Liver (tissue), 9 donors: ENCODE data around the gene STK40. TPM values are rescaled to one million over a fixed set of nuclear protein-coding genes. Genes with fewer than 3 reads are reported as not detected.

Experiments used
- DNase-seq: peaks from one replicate; pipeline ENCODE4 v3.0.0-alpha.2; 2017; ENCODE audit warnings: low spot score
- H3K27ac ChIP-seq, 2 donors: one replicate each; pipeline ENCODE4 v1.7.0; 2013; ENCODE audit warnings: inconsistent platforms in 2 of 2, low read length in 2 of 2, control low read depth in 1 of 2, low read depth in 1 of 2, mild to moderate bottlenecking in 1 of 2
- H3K27me3 ChIP-seq, 4 donors: one replicate each; pipeline versions ENCODE4 v1.6.1 to v1.7.0; 2013; ENCODE audit warnings: low read length in 3 of 4, inconsistent platforms in 1 of 4, mild to moderate bottlenecking in 1 of 4, moderate library complexity in 1 of 4; ENCODE audit not compliant: control insufficient read depth in 4 of 4, insufficient read depth in 4 of 4
- H3K36me3 ChIP-seq, 4 donors: one replicate each; pipeline versions ENCODE4 v1.6.1 to v1.7.0; 2013; ENCODE audit warnings: low read length in 3 of 4, mild to moderate bottlenecking in 3 of 4, low read depth in 1 of 4, moderate library complexity in 1 of 4; ENCODE audit not compliant: control insufficient read depth in 4 of 4, insufficient read depth in 3 of 4
- H3K4me1 ChIP-seq, 4 donors: one replicate each; pipeline versions ENCODE4 v1.6.1 to v1.7.0; 2013; ENCODE audit warnings: low read length in 3 of 4, mild to moderate bottlenecking in 3 of 4, moderate library complexity in 1 of 4; ENCODE audit not compliant: control insufficient read depth in 4 of 4, insufficient read depth in 4 of 4
- H3K4me3 ChIP-seq, 3 donors: one replicate each; pipeline versions ENCODE4 v1.6.1 to v1.7.0; 2013; ENCODE audit warnings: low read length in 3 of 3, control low read depth in 1 of 3, low read depth in 1 of 3, mild to moderate bottlenecking in 1 of 3
- H3K9ac ChIP-seq, 2 donors: one replicate each; pipeline ENCODE4 v1.7.0; 2013; ENCODE audit warnings: low read length in 2 of 2, mild to moderate bottlenecking in 2 of 2, moderate library complexity in 2 of 2, control low read depth in 1 of 2, low read depth in 1 of 2
- H3K9me3 ChIP-seq, 4 donors: one replicate each; pipeline versions ENCODE4 v1.6.1 to v1.7.0; 2013; ENCODE audit warnings: low read length in 3 of 4; ENCODE audit not compliant: control insufficient read depth in 4 of 4
- EGR1 ChIP-seq, 2 donors: IDR thresholded peaks; 2 replicates each; pipeline ENCODE4 v1.6.1; 2016 to 2018; ENCODE audit warnings: antibody characterized with exemption in 2 of 2, low read depth in 2 of 2
- FOXA1 ChIP-seq: IDR thresholded peaks from 2 replicates; pipeline ENCODE4 v1.6.1; 2016; ENCODE audit warnings: antibody characterized with exemption
- FOXA2 ChIP-seq: IDR thresholded peaks from 2 replicates; pipeline ENCODE4 v1.6.1; 2016; ENCODE audit warnings: antibody characterized with exemption
- GABPA ChIP-seq, 2 donors: IDR thresholded peaks in 1 of 2; conservative IDR thresholded peaks in 1 of 2; 2 replicates each; pipeline ENCODE4 v1.6.1; 2016; ENCODE audit warnings: antibody characterized with exemption in 2 of 2, mild to moderate bottlenecking in 1 of 2, moderate library complexity in 1 of 2
- HNF4A ChIP-seq, 2 donors: conservative IDR thresholded peaks; 2 replicates each; pipeline ENCODE4 v1.6.1; 2016; ENCODE audit warnings: antibody characterized with exemption in 2 of 2, mild to moderate bottlenecking in 2 of 2
- HNF4G ChIP-seq: IDR thresholded peaks from 2 replicates; pipeline ENCODE4 v1.6.1; 2016; ENCODE audit warnings: antibody characterized with exemption
- JUND ChIP-seq, 2 donors: IDR thresholded peaks; 2 replicates each; pipeline ENCODE4 v1.6.1; 2016; ENCODE audit warnings: antibody characterized with exemption in 2 of 2
- NR2F2 ChIP-seq: IDR thresholded peaks from 2 replicates; pipeline ENCODE4 v1.6.1; 2016; ENCODE audit warnings: antibody characterized with exemption
- SP1 ChIP-seq: IDR thresholded peaks from 2 replicates; pipeline ENCODE4 v1.6.1; 2018; ENCODE audit warnings: antibody characterized with exemption, mild to moderate bottlenecking
- TAF1 ChIP-seq: conservative IDR thresholded peaks from 2 replicates; pipeline ENCODE4 v1.6.1; 2016; ENCODE audit warnings: antibody characterized with exemption, mild to moderate bottlenecking
- YY1 ChIP-seq: IDR thresholded peaks from 2 replicates; pipeline ENCODE4 v1.6.1; 2016; ENCODE audit warnings: antibody characterized with exemption, mild to moderate bottlenecking
- WGBS: extraction: QIAGEN DNeasy Blood & Tissue Kit; methylation state at CpG from one replicate; pipeline ENCODE4 v1.1.7; 2013; 5-methylcytosine and 5-hydroxymethylcytosine counted together
- polyA plus RNA-seq, 2 donors: library from polyadenylated mRNA; stranded (reverse) in 1 of 2; unstranded in 1 of 2; fragments of 200-250 nt in 1 of 2; fragments of >200 nt in 1 of 2; fragmentation: Nextera tagmentation in 1 of 2; extraction: Ambion mirVana in 1 of 2; gene quantifications; one replicate each; pipeline versions ENCODE4 v1.2.1 to v1.2.3, GENCODE V29; 2013 to 2015
- total RNA-seq, 2 donors: library from RNA; depleted of rRNA; stranded (reverse); fragments of >200 nt; gene quantifications; one replicate each; pipeline ENCODE4 v1.2.3, GENCODE V29; 2014
- TF ChIP-seq, protein P1 (sequence below): IDR thresholded peaks from 2 replicates; pipeline ENCODE4 v1.6.1; 2016; ENCODE audit warnings: antibody characterized with exemption
- TF ChIP-seq, protein P2 (sequence below): fragments of 150-350 bp; IDR thresholded peaks from 2 replicates; pipeline ENCODE4 v1.5.1; 2017; ENCODE audit warnings: improper control_type of control experiment, low read depth, low read length; ENCODE audit not compliant: missing input control
- TF ChIP-seq, protein P3 (sequence below): IDR thresholded peaks from 2 replicates; pipeline ENCODE4 v1.6.1; 2016; ENCODE audit warnings: antibody characterized with exemption, mild to moderate bottlenecking
- TF ChIP-seq, protein P4 (sequence below): IDR thresholded peaks from 2 replicates; pipeline ENCODE4 v1.6.1; 2016; ENCODE audit warnings: antibody characterized with exemption
- TF ChIP-seq, protein P5 (sequence below): IDR thresholded peaks from 2 replicates; pipeline ENCODE4 v1.6.1; 2016; ENCODE audit warnings: antibody characterized with exemption
- donor health status: healthy.
- donor health status: healthy.
- donor health status: healthy.
- donor health status: healthy.
- donor health status: healthy.

The STK40 gene
- total and polyA plus RNA-seq, 4 donors: 13.0 to 26.8 (median 21.9) TPM

DNA sequence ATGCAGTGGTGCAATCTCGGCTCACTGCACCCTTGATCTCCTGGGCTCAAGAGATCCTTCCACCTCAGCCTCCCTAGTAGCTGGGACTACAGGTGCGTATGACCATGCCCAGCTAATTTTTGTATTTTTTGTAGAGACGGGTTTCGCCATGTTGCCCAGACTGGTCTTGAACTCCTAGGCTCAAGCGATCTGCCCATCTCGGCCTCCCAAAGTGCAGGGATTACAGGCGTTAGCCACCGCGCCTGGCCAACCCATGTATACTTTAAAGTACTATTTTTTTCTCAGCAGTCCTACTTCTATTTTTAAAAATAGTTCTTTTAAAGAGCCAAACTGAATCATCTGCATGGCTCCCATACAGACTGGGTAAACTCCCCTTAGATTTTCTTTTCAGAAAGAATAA is 3.5 kb downstream of the STK40 start:
- H3K4me3 ChIP-seq: no peak overlapping the region
- no peak for DNase-seq
- H3K9ac ChIP-seq: no peak overlapping the region
- H3K36me3 ChIP-seq: peaks cover 0 to 3% (median 0%) of the 10 kb centered on the region in 4 donors
- no peak overlapping the region for H3K27ac ChIP-seq
- 96% methylated on average over 9 of the region's 9 CpGs for WGBS
- H3K4me1 ChIP-seq: peaks cover 12 to 63% (median 50%) of the 10 kb centered on the region in 4 donors
- no peaks in the 10 kb centered on the region for H3K27me3 ChIP-seq
- no peaks in the 10 kb centered on the region for H3K9me3 ChIP-seq
- TF ChIP-seq, protein P1, sequence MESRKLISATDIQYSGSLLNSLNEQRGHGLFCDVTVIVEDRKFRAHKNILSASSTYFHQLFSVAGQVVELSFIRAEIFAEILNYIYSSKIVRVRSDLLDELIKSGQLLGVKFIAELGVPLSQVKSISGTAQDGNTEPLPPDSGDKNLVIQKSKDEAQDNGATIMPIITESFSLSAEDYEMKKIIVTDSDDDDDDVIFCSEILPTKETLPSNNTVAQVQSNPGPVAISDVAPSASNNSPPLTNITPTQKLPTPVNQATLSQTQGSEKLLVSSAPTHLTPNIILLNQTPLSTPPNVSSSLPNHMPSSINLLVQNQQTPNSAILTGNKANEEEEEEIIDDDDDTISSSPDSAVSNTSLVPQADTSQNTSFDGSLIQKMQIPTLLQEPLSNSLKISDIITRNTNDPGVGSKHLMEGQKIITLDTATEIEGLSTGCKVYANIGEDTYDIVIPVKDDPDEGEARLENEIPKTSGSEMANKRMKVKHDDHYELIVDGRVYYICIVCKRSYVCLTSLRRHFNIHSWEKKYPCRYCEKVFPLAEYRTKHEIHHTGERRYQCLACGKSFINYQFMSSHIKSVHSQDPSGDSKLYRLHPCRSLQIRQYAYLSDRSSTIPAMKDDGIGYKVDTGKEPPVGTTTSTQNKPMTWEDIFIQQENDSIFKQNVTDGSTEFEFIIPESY: no peak
- TF ChIP-seq FOXA1 (no peak), EGR1 (IDR thresholded peaks at IDR 0.05; ENCODE audit: low read depth in 2 of 2) (no peak), HNF4G (no peak), FOXA2 (no peak), HNF4A (conservative IDR thresholded peaks at IDR 0.05) (no peak), GABPA (IDR thresholded peaks at IDR 0.05 in 1 of 2, conservative IDR thresholded peaks at IDR 0.05 in 1 of 2) (no peak), YY1 (no peak), SP1 (no peak), JUND (IDR thresholded peaks at IDR 0.05) (no peak), NR2F2 (no peak), TAF1 (no peak)
- TF ChIP-seq, protein P2, sequence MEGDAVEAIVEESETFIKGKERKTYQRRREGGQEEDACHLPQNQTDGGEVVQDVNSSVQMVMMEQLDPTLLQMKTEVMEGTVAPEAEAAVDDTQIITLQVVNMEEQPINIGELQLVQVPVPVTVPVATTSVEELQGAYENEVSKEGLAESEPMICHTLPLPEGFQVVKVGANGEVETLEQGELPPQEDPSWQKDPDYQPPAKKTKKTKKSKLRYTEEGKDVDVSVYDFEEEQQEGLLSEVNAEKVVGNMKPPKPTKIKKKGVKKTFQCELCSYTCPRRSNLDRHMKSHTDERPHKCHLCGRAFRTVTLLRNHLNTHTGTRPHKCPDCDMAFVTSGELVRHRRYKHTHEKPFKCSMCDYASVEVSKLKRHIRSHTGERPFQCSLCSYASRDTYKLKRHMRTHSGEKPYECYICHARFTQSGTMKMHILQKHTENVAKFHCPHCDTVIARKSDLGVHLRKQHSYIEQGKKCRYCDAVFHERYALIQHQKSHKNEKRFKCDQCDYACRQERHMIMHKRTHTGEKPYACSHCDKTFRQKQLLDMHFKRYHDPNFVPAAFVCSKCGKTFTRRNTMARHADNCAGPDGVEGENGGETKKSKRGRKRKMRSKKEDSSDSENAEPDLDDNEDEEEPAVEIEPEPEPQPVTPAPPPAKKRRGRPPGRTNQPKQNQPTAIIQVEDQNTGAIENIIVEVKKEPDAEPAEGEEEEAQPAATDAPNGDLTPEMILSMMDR: no peak
- TF ChIP-seq, protein P3, sequence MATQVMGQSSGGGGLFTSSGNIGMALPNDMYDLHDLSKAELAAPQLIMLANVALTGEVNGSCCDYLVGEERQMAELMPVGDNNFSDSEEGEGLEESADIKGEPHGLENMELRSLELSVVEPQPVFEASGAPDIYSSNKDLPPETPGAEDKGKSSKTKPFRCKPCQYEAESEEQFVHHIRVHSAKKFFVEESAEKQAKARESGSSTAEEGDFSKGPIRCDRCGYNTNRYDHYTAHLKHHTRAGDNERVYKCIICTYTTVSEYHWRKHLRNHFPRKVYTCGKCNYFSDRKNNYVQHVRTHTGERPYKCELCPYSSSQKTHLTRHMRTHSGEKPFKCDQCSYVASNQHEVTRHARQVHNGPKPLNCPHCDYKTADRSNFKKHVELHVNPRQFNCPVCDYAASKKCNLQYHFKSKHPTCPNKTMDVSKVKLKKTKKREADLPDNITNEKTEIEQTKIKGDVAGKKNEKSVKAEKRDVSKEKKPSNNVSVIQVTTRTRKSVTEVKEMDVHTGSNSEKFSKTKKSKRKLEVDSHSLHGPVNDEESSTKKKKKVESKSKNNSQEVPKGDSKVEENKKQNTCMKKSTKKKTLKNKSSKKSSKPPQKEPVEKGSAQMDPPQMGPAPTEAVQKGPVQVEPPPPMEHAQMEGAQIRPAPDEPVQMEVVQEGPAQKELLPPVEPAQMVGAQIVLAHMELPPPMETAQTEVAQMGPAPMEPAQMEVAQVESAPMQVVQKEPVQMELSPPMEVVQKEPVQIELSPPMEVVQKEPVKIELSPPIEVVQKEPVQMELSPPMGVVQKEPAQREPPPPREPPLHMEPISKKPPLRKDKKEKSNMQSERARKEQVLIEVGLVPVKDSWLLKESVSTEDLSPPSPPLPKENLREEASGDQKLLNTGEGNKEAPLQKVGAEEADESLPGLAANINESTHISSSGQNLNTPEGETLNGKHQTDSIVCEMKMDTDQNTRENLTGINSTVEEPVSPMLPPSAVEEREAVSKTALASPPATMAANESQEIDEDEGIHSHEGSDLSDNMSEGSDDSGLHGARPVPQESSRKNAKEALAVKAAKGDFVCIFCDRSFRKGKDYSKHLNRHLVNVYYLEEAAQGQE: no peak
- TF ChIP-seq, protein P4, sequence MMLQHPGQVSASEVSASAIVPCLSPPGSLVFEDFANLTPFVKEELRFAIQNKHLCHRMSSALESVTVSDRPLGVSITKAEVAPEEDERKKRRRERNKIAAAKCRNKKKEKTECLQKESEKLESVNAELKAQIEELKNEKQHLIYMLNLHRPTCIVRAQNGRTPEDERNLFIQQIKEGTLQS: no peak

DNA sequence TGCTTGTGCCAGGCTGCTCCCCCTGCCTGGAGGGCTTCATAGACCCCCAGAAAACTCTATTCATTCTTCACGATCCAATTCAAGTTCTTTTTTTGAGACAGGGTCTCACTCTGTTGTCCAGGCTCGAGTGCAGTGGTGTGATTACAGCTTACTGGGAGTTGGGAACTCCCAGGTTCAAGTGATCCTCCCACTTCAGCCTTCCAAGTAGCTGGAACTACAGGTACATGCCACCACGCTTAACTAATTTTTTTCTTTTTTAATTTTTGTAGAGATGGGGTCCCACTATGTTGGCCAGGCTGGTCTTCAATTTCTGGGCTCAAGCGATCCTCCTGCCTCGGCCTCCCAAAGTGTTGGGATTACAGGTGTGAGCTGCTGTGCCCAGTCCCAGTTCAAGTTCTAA is 4.3 kb downstream of the STK40 start:
- Histone ChIP-seq H3K9ac (no peak overlapping the region), H3K4me3 (no peak overlapping the region), H3K9me3 (no peaks in the 10 kb centered on the region), H3K4me1 (peaks cover 12 to 55% (median 43%) of the 10 kb centered on the region in 4 donors), H3K27me3 (no peaks in the 10 kb centered on the region), H3K36me3 (peaks cover 0 to 3% (median 0%) of the 10 kb centered on the region in 4 donors), H3K27ac (no peak overlapping the region)
- DNase-seq: no peak
- WGBS: 95% methylated on average over 5 of the region's 5 CpGs
- TF ChIP-seq, protein P1: no peak
- TF ChIP-seq, protein P5, sequence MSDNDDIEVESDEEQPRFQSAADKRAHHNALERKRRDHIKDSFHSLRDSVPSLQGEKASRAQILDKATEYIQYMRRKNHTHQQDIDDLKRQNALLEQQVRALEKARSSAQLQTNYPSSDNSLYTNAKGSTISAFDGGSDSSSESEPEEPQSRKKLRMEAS: no peak
- TF ChIP-seq NR2F2 (no peak), EGR1 (IDR thresholded peaks at IDR 0.05; ENCODE audit: low read depth in 2 of 2) (no peak), SP1 (no peak), FOXA2 (no peak), TAF1 (no peak)
- TF ChIP-seq, protein P3: no peak
